SK-N-DZ (cell line): ENCODE data around the gene SVEP1. TPM values are rescaled to one million over a fixed set of nuclear protein-coding genes. Genes with fewer than 3 reads are reported as not detected.
"Not testable (repeated sequence)": the region's sequence is repeated elsewhere in the genome, so short reads cannot be mapped to it uniquely, and the experiment has no call there.

Experiments used
- DNase-seq: peaks from one replicate; pipeline ENCODE4 v3.0.0-alpha.2; 2015; ENCODE audit warnings: low spot score
- polyA plus RNA-seq, 2 experiments: library from polyadenylated mRNA; depleted of rRNA; stranded (reverse); fragments of >200 nt; gene quantifications; 2 replicates each; pipeline ENCODE4 v1.2.3, GENCODE V29; 2014

Gene SVEP1
- polyA plus RNA-seq (2014; cell fraction: cytosol; rRNA removed), result 0.52 and 0.55 TPM in 2 replicates
- polyA plus RNA-seq (2014; cell fraction: nucleus; rRNA removed), result 0.22 and 0.95 TPM in 2 replicates

GRCh38 chr9:110579034-110579861 is at the start of gene SVEP1:
SVEP1 (minus strand) TSS chr9:110579741; CDS start chr9:110579543, 198 bp downstream.
- DNase-seq, result peak; percentile 72

DNA sequence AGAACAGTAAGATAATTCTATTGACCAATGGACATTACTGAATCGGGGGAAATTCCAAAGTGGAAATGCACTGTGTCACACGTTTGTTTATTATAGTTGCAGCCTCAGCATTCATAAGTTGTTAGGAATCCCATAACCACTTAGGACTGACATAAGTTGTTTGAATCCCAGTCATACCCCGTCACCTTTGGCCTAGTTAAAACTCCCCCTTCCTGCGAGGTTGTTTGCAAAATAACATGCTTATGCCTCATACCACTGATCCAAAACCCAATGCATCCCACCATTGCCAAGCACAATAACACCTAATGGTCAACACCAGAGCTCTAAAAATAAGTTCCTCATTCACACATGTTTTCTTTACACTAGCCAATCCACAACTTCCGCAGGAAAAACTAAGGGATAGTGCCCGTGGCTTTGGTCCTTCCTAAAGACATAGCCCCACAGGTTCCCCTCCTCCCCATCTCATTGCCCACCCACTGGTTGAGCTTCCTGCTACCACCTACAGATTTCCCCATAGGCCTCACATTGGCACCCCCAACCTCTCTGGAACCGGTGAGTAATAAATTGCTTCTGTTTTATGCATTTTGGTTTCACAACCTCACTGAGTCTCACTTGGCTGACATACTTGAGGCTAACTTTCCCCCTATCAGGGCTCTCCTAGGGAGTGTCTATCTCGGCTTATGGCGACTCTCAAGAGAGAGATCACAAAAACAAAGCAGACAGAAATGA is 46.7 kb upstream of the SVEP1 start:
- no peak for DNase-seq

GRCh38 chr9:110623462-110624025 is 44.0 kb upstream of the SVEP1 start:
- peak; percentile 76 for DNase-seq

GRCh38 chr9:110622368-110622767 is 42.8 kb upstream of the SVEP1 start:
- no peak for DNase-seq

DNA sequence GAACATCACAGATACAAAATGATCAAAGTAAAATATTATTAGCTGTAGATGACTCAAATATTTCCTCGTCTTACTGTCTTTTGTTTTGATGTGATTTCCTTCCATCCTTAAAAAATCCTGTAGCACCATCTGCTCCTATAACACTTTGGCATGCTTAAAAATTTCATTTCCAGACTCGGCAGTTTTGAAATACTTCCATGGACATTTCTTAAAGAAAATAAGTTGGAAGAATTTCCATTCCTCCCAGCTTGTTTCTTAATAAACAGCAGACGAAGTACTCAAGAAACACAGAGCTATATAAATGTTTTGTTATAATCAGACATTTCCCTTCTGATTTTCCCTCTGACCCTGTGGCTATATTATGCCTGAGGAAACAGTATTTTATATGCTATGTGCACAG is 41.2 kb upstream of the SVEP1 start:
- DNase-seq, result no peak

DNA sequence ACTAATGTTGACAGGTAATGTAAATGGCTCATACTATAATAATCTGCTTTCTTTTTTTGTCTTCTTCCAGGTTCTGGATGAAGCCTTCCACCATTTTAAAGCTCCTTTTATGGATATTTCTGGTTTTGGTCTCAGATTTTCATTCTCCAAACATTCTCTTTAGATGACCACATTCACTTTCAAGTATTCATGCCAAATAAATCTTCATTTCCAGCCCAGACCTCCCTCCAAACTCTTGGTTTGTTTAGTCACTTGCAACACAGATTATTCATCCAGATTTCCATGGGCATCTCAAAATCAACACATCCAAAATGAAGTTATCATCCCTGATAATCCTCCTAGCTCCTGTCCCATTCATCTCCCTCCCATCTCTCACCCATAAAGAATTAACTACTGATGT is 40.3 kb upstream of the SVEP1 start:
- DNase-seq, result no peak

- DNase-seq, result no peak
Measured at GRCh38 chr9:110615498-110615897, 36.0 kb upstream of the SVEP1 start.

DNA sequence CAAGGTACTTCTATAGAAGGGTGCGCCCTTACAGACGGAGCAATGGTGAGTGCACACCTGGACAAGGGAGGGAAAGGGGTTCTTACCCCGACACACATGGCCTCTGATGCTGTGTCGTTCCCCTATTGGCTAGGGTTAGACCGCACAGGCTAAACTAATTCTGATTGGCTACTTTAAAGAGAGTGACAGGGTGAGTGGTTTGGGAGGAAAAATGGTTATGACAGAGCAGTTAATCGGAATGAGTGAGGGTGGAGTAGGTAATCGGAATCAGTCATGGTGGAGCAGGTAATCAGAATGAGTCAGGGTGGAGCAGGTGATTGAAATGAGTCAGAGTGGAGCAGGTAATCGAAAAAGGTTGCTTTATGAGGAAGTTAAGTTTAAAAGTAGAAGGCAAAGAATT is 35.0 kb upstream of the SVEP1 start:
- DNase-seq, result not testable (repeated sequence)

- no peak for DNase-seq
Measured at GRCh38 chr9:110606179-110606790, 26.7 kb upstream of the SVEP1 start.

DNA sequence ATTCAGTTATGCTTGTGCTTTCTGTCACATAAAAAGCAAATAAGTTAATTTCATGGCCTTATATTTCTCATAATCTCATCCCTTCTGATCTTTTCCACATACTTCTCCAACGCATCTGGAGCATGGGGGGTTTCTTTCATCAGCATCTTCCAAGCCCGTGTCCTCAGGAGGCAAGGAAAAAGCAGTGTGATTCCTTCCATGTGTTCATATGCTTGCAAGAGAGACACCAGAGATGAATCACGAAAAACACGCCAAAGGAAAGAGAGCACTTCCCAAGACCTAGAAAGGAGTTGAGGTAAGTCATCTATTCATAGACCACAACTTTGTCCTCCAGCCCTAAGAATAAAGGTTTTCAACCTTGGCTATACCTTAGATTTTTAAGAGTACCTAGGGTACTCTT is 26.0 kb upstream of the SVEP1 start:
- DNase-seq, result no peak

GRCh38 chr9:110604171-110604601 is 24.6 kb upstream of the SVEP1 start:
- no peak for DNase-seq

- DNase-seq, result no peak
Measured at GRCh38 chr9:110602281-110602680, 22.7 kb upstream of the SVEP1 start.

GRCh38 chr9:110601098-110601497 is 21.6 kb upstream of the SVEP1 start:
- DNase-seq, result no peak

- DNase-seq, result peak; percentile 82
Measured at GRCh38 chr9:110599468-110599867, 19.9 kb upstream of the SVEP1 start.

- no peak for DNase-seq
Measured at GRCh38 chr9:110592044-110592830, 12.7 kb upstream of the SVEP1 start.

GRCh38 chr9:110591526-110591925 is 12.0 kb upstream of the SVEP1 start:
- no peak for DNase-seq

- DNase-seq, result no peak
Measured at GRCh38 chr9:110590816-110591215, 11.3 kb upstream of the SVEP1 start.

DNA sequence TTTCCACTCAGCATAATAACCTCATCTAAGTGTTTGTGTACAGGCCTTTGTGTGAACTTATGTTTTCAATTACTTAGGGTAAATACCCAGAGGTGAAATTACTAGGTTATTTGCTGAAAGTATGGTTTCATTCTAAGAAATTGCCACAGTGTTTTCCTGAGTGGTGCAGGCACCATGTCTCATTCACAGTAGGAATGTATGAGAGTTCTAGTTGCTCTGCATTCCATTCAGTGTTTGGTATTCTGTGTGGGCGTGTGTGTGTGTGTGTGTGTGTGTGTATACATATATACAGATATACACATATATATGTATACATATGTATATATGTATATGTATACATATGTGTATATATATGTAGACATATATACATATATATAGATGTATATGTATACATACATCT is 8.8 kb upstream of the SVEP1 start:
- no peak for DNase-seq

GRCh38 chr9:110583237-110583636 is 3.7 kb upstream of the SVEP1 start:
- no peak for DNase-seq

DNA sequence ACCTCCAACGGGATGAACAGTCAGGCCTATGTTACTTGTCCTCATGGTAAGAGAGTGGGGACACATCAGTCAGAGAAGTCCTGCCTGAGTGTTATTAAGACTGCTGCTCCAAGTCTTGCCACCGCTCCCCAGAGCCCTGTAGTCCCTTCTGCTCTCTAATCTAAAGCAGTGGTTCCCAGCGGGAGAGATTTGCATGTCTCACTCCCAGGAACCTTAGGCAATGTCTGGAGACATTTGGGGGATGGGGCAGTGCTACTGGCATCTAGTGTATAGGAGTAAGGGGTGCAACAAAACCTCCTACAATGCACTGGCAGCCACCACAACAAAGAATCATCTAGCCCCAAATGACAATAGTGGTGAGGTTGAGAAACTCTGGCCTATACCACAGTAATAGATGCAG is 2.6 kb upstream of the SVEP1 start:
- no peak for DNase-seq

GRCh38 chr9:110580850-110581249 is 1.3 kb upstream of the SVEP1 start:
- DNase-seq, result no peak
